Testis (tissue), 3 donors: ENCODE data around the gene CCDC167. TPM values are rescaled to one million over a fixed set of nuclear protein-coding genes. Genes with fewer than 3 reads are reported as not detected.

Source experiments
- DNase-seq: peaks from one replicate; pipeline ENCODE4 v3.0.0-alpha.2; 2019
- H3K27ac ChIP-seq, 2 donors: fragments of 200-600 bp; sonication (generic); one replicate each; pipeline ENCODE4 v1.5.1; 2019
- H3K27me3 ChIP-seq: fragments of 200-600 bp; sonication (generic); one replicate; pipeline ENCODE4 v1.5.1; 2019
- H3K36me3 ChIP-seq: fragments of 200-600 bp; sonication (generic); one replicate; pipeline ENCODE4 v1.5.1; 2017; ENCODE audit warnings: low read depth; ENCODE audit errors: missing control alignments
- H3K4me1 ChIP-seq: fragments of 200-600 bp; sonication (generic); one replicate; pipeline ENCODE4 v1.5.1; 2019
- H3K4me3 ChIP-seq, 2 donors: fragments of 200-600 bp; sonication (generic); one replicate each; pipeline ENCODE4 v1.5.1; 2017 to 2019
- H3K9me3 ChIP-seq: fragments of 200-600 bp; sonication (generic); one replicate; pipeline ENCODE4 v1.5.1; 2017
- CTCF ChIP-seq, 3 experiments: fragments of 450-650 bp in 2 of 3; fragments of 200-600 bp in 1 of 3; sonication (generic) in 1 of 3; IDR thresholded peaks; one replicate each; pipeline ENCODE4 v1.5.1; 2016 to 2019; ENCODE audit warnings: antibody characterized with exemption in 3 of 3, mild to moderate bottlenecking in 2 of 3, moderate library complexity in 1 of 3
- POLR2A ChIP-seq: fragments of 450-650 bp; IDR thresholded peaks from one replicate; pipeline ENCODE4 v1.6.1; 2017; ENCODE audit warnings: antibody characterized with exemption, mild to moderate bottlenecking, moderate library complexity
- WGBS, 2 donors: methylation state at CpG; one replicate each; pipeline ENCODE4 v1.1.5; 2018; 5-methylcytosine and 5-hydroxymethylcytosine counted together
- intact Hi-C: fragments of 100-400 bp; cut with DNase I; formaldehyde crosslinking; loops from one replicate; pipeline ENCODE4 v1.15.1; 2023; ENCODE audit warnings: low total_unique reads
- polyA plus RNA-seq: library from polyadenylated mRNA; stranded (reverse); fragments of 350-450 nt; fragmentation: Illumina TruSeq; extraction: RNeasy Lipid Tissue Mini Kit (QIAGEN cat#74804); gene quantifications from one replicate; pipeline ENCODE4 v1.2.3, GENCODE V29; 2014; ENCODE audit warnings: low read depth, low replicate concordance; ENCODE audit not compliant: insufficient read depth
- total RNA-seq, 2 donors: library from RNA; depleted of rRNA; stranded (reverse); fragments of >200 nt; gene quantifications; one replicate each; pipeline ENCODE4 v1.2.3, GENCODE V29; 2016

The CCDC167 gene
- total and polyA plus RNA-seq, 3 donors from 2014 or later: 65.2 to 73.5 (median 65.4) TPM

GRCh38 chr6:37546141-37546871 is 46.6 kb upstream of the CCDC167 start:
- 81 to 87% methylated on average over 9 of the region's 9 CpGs for WGBS, 2 donors

GRCh38 chr6:37544530-37544929 is 44.8 kb upstream of the CCDC167 start:
- WGBS, 2 donors: 78 to 87% methylated on average over 5 of the region's 5 CpGs
- Histone ChIP-seq H3K27ac (no peak overlapping the region), H3K27me3 (no peaks in the 10 kb centered on the region), H3K4me1 (no peaks in the 10 kb centered on the region), H3K9me3 (no peaks in the 10 kb centered on the region), H3K36me3 (no peaks in the 10 kb centered on the region), H3K4me3 (no peak overlapping the region)
- TF ChIP-seq CTCF (IDR thresholded peaks at IDR 0.05) (no peak), POLR2A (no peak)
- intact Hi-C loops: no loop called here
- no peak for DNase-seq

More at GRCh38 chr6:37546141-37546871, 46.6 kb upstream of the CCDC167 start:
- TF ChIP-seq POLR2A (no peak), CTCF (IDR thresholded peaks at IDR 0.05) (no peak)
- Histone ChIP-seq H3K36me3 (no peaks in the 10 kb centered on the region), H3K27me3 (no peaks in the 10 kb centered on the region), H3K4me3 (no peak overlapping the region), H3K9me3 (no peaks in the 10 kb centered on the region), H3K27ac (no peak overlapping the region), H3K4me1 (no peaks in the 10 kb centered on the region)
- DNase-seq: no peak
- intact Hi-C loops: no loop called here

- 81 to 83% methylated on average over 4 of the region's 4 CpGs for WGBS, 2 donors
- Histone ChIP-seq H3K4me3 (no peak overlapping the region), H3K4me1 (no peaks in the 10 kb centered on the region), H3K27me3 (no peaks in the 10 kb centered on the region), H3K9me3 (no peaks in the 10 kb centered on the region), H3K36me3 (no peaks in the 10 kb centered on the region), H3K27ac (no peak overlapping the region)
- DNase-seq: no peak
- intact Hi-C loops: no loop called here
- TF ChIP-seq CTCF (IDR thresholded peaks at IDR 0.05): no peak
- TF ChIP-seq POLR2A: no peak
These were observed 43.7 kb upstream of the CCDC167 start for GRCh38 chr6:37543361-37543760.

- no peak for TF ChIP-seq POLR2A
- TF ChIP-seq CTCF (IDR thresholded peaks at IDR 0.05): no peak
- DNase-seq: no peak
These were observed 41.7 kb upstream of the CCDC167 start for GRCh38 chr6:37541346-37541745.

GRCh38 chr6:37540390-37540789 is 40.7 kb upstream of the CCDC167 start:
- Histone ChIP-seq H3K36me3 (no peaks in the 10 kb centered on the region), H3K9me3 (no peaks in the 10 kb centered on the region), H3K4me3 (no peak overlapping the region), H3K27me3 (no peaks in the 10 kb centered on the region), H3K27ac (no peak overlapping the region), H3K4me1 (peaks cover 9% of the 10 kb centered on the region)
- intact Hi-C loops: no loop called here
- 80 to 82% methylated on average over 4 of the region's 4 CpGs for WGBS, 2 donors
- DNase-seq: no peak
- TF ChIP-seq CTCF (IDR thresholded peaks at IDR 0.05) (no peak), POLR2A (no peak)

More at GRCh38 chr6:37541346-37541745, 41.7 kb upstream of the CCDC167 start:
- H3K27me3 ChIP-seq: no peaks in the 10 kb centered on the region
- no peaks in the 10 kb centered on the region for H3K9me3 ChIP-seq
- no peaks in the 10 kb centered on the region for H3K4me1 ChIP-seq
- WGBS, 2 donors: 93 to 99% methylated on average over 4 of the region's 4 CpGs
- H3K36me3 ChIP-seq: no peaks in the 10 kb centered on the region
- no peak overlapping the region for H3K4me3 ChIP-seq
- intact Hi-C loops: no loop called here
- H3K27ac ChIP-seq: no peak overlapping the region
